HG02763 (cell line): ENCODE results near the gene SAV1.
"Not testable (repeated sequence)": the region's sequence is repeated elsewhere in the genome, so short reads cannot be mapped to it uniquely, and the experiment has no call there.

Experiments
- ATAC-seq: cut with Tn5 transposase; IDR thresholded peaks from one replicate; pipeline ENCODE4 v1.9.1; 2021; ENCODE audit warnings: mild to moderate bottlenecking, moderate library complexity; ENCODE audit not compliant: unreplicated experiment

Gene SAV1

DNA sequence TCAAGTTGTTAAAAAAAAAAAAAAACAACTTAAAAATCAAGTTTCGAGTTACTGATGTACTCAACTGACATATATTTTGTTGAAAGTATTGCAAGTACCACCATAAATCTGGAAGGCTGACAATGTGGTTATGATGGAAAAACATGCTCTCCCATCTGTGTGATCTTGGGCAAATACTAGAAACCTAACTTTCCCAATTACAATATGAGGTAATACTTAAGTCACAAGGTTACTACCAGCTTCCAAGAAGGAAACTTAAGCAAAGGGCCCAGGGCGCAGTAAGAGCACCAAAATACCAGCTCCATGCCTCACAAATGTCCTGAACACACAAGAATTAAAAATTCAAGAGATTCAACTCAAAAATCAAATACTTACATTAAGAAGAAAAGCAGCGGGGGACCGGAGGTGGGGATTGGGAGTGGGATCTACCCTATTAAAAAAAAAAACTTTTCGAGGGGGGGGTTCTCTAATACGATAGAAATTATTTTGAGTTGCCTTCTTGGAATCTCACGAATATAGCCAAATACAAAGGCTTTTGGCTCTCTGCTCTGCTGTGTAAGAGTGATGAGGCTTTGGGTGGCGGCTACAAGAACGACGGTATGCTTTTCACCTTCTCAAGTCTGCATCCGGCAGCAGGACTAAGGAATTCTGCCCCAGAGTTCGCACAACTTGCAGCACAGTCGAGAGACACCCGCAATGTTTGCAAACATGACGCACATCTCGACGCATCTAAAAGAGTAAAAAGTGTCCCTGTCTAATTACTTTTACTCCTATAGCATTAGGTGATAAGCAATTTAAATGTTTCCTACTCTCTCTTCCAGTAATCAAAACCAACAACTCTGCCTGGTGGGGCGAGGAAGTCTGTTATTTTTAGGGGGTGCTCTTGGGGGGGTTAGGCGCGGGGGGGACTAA lies 1.1 kb downstream of the SAV1 start:
- ATAC-seq, result no peak

DNA sequence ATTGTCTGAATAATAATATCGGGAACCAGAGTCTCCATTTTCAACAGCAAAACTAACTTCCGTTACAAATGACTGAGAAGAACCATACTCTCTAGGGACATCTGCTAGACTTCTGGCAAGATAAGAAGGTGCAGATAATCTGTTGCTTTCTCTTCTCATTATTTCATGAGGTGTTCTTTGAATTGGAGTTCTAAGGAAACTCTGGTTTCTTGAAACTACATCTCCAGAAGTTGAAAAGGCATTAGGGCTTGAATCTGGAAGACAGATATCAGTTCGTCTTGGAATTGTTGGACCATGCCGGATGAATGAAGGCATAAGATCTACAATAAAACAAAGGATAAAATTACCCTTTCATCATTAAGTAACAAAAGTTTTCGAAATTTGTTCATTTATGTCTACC lies 2.8 kb downstream of the SAV1 start:
- not testable (repeated sequence) for ATAC-seq

DNA sequence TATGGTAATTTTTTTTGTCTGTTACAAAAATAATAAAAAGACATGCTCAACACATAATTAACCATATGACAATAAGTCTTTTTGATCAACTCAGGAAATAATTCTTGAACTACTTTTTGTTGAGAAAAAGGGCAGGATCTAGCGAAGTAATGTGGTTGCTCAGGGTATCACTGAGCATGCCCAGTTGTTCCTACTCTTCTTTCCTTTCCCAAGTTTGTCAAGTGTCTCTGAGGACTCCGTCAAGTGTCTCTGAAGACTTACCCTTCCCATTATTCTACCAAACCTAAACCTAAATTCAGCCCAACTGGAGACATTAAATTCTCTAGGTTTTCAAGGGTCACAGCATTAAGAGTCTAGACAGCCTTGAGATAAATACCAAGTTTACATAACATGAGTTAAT lies 3.5 kb downstream of the SAV1 start:
- ATAC-seq, result not testable (repeated sequence)

DNA sequence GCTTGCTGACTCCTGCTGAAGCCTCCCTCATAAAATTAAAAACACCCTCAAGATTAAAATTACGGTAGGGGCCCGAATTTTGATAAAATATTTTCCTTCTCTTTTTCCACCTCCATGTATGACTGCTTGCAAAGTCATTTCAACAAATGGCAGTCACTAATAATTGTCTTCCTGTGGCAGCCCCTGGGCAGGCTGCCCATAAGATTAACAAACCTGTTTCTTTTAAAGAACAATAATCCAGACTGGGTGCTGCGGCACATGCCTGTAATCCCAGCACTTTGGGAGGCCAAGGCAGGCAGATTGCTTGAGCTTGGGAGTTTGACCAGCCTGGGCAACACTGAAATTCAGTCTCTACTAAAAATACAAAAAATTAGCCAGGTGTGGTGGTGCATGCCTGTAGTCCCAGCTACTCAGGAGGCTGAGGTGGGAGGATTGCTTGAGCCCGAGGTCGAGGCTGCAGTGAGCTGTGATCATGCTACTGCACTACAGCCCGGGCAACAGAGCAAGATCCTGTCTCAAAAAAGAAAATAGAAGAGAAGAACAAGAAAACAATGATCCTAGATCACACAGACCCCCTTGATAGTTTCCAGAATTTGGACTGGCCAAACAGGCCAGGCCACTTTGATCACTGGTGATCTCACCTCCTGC lies 8.7 kb downstream of the SAV1 start:
- ATAC-seq, result no peak

DNA sequence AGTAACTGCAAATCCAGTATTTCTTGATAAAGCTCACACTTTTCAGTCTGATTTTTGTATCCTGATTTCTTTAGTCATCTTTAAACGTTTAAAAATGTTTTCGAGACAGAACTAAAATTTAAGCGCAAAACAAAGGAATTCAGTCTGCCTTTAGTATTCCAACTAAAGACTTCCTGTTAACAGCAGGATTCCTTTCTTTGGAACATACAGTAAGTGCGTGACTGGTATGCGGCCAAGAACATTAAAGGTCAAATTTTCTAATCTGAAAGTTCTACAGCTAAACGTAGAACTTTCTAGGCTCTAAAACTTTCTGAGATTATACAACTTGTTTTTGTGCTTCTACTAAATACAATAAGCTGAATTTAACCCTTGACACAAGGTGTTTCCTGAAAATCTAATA lies 9.9 kb downstream of the SAV1 start:
- ATAC-seq, result no peak

DNA sequence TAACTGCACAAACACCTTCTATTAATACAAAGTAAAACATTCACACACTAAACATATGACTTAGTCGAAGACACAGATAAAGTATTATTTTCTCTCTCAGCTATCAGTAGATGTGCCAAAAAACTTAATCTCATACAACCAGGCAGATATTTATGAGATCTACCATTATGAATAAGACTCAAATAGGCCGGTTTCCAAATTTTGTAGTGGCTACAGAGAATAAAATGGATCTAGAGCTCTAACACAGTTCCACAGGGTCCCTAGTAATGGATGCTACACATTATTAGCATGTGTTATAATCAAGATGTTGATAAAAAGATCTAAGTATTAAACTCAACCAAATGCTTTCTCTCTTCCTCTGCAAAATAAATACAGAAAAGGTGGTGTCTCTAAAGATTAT lies 10.4 kb downstream of the SAV1 start:
- no peak for ATAC-seq

DNA sequence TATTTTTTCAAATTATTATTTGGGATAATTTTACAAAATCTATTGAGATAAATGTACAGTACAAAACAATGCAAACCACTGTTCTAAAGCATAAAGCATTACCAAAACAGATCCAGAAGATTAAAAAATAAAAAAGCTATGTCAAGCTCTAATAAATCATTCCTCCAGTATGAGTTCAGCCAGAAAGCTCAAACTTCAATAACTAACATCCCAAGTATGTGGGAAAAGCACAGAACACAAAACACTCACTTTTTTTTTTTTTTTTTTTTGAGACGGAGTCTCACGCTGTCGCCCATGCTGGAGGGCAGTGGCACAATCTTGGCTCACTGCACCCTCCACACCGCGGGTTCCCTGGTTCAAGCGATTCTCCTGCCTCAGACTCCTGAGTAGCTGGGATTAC lies 11.3 kb downstream of the SAV1 start:
- ATAC-seq, result no peak

DNA sequence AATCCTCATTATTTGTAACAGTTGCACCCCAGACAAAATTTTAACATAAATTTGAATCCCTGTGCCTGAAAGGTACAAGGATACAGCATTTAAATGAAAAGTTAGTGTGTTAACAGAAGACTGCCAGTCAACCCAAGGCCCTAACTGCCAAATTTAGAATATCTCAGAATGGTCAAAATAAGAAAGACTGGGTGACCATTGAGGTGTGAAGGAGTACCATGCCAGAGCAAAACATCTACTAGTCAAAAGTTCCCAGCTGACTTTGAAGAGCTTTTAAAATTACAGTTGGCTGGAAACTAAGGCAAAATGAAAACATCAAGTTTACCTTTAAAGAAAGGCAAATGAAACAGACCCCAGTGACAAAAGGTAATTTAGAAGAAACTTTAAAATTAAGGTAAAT lies 18.4 kb downstream of the SAV1 start:
- ATAC-seq, result no peak

DNA sequence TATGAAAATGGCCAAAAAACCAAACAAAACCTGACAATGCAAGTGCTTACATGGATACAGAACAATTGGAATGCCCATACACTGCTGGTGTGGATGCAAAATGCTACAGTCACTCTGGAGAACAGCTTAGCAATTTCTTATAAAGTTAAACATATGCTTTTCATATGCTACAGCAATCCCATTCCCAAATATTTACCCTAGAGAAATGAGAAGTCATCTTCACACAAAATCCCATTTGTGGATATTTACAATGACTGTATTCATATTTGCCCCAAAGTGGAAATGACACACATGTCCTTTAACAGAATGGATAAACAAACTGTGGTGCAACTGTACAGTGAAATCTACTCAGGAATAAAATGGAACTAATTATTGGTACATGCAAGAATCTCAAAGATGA lies 20.4 kb downstream of the SAV1 start:
- ATAC-seq, result no peak

DNA sequence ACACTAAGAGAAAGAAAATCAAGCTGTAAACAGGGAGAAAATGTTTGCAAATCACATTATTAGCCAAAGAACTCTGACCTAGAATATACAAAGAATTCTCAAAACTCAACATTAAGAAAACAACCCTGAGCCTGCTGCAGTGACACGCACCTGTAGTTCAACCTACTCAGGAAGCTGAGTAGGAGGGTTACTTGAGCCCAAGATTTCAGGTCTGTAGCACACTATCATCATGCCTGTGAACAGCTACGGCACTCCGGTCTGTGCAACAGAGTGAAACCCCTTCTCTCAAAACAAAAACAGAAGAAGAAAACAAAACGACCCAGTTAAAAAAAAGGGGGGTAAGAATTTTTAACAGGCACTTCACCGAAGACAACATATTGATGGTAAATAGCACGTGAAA lies 20.8 kb downstream of the SAV1 start:
- peak; percentile 90 for ATAC-seq

DNA sequence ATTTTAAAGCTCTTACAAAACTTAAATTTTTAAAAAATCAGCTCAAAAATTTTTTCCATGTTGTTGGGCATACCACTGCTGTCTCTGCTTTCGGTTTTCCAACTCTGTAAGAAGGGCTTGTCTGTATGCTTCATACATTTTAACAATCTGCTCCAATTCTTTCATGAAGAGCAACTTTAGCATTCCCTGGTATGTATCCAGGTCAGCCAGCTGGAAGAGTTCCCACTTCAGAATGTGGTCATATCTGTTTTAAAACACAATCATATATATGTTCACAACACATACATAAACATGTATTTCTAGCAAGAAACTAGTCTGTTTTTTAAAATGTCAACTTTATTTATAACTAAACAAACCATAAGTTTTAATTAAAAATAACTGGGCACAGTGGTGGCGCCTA lies 33.0 kb downstream of the SAV1 start:
- no peak for ATAC-seq

DNA sequence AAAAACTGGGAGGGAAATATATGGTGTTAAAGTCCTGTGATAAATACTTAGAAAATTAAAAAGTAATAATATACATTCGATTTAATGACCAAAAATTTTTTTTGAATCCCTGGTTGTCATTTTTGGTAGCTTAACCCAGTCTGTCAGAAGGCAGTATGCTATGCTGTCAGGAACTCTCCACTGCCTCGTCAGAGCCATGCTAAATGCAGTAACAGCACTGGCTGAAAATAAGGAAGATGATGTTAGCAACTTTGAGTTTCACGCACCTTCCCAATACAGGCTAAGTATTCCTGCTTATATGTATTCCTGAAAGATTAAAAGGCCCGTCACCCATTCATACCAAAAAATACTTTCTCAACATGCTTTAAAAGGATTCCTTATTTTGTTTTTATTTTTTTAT lies 34.2 kb downstream of the SAV1 start:
- ATAC-seq, result no peak

DNA sequence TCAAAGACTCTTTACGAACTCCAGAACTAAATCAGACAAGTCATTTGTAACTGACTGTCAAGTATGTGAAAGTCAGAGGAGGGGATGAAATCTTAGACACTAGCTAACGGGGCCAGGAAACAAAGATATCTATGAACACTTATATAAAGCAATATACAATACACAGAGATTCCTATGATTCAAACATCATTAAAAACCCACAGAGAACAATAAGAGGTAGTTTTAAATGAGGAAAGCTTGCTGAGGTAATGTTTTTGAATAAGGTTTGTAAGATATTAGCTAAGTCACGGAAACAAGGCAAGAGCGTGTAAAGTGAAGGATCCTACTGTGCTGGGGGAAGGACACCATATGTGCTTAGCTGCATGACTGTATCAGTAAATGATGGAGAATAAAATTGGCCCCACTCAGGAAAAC lies 36.7 kb downstream of the SAV1 start:
- no peak for ATAC-seq

DNA sequence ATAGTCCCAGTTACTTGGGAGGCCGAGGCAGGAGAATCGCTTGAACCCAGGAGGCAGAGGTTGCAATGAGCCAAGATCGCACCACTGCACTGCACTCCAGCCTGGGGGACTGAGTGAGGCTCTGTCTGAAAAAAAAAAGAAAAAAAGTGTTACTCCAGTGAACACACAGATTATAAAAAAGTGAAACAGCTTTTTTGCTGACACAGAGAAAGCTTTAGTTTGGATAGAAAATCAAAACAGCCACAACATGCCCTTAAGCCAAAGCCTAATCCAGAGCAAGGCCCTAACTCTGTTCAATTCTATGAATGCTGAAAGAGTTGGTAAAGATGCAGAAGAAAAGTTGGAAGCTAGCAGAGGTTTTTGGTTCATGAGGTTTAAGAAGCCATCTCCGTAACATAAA lies 43.2 kb downstream of the SAV1 start:
- ATAC-seq, result not testable (repeated sequence)

DNA sequence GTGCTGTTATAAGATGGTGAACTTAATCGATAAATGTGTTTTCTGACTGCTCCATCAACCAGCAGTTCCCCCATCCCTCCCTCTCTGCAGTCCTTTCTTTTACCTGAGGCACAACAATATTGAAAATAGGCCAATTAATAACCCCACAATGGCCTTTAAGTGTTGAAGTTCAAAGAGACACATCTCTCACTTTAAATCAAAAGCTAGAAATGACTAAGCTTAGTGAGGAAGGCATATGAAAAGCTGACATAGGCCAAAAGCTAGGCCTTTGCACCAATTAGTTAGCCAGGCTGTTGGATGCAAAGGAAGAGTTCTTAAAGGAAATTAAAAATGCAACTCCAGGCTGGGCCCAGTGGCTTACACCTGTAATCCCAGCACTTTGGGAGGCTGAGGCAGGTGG lies 43.7 kb downstream of the SAV1 start:
- ATAC-seq, result no peak

DNA sequence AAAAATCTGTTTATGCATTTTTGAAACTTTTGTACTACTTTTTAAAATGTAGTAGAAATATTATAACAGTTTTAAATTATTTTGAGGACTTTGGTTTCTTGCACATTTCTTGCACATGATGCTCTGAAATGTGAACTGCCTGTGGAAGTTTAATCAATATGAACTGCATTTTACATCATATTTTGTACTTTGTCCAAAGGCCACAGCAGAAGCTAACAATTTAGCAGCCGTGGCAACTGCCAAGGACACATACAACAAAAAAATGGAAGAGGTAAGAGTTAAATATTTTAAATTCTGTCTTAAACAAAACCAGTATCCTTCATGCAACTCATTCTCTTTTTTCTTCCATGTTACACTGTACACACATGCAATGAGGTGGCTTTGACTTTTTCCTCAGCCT lies 45.1 kb downstream of the SAV1 start:
- ATAC-seq, result no peak

DNA sequence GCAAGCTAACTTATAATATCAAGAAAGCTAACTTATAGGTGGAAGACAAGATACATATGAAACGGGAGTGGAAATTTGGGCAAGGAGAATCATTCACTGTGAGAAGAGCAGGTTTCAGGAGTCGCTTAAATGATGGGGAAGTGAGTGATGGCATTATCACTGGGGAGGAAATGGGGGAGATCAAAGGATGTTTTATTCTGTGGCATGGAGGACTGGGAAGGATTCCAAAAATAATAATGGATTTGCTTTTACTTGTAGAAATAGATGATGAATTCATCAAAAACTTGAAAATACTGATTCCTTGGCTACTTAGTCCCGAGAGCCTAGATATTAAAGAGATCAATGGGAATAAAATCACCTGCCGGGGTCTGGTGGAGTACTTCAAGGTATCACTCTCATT lies 47.8 kb downstream of the SAV1 start:
- ATAC-seq, result no peak

DNA sequence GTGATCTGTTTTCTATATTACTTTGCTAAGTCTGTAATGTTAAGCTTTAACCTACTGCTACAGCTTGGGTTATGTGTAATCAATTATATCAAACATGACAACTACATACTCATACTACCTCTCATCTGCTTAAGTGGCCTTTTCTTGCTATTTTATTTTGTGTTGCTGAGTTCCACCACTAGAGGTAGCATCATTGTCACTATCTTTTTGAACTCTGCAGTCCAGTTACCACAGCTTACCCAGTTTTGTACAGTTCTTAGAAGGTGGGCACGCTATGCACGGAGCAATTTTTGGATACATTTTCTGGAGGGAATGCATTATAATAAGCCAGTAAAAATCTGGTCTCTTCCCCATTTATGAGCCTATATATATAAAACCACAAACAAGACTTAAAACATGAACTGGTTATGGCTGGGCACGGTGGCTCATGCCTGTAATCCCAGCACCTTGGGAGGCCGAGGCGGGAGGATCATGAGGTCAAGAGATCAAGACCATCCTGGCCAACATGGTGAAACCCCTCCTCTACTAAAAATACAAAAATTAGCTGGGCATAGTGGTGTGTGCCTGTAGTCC lies 48.5 kb downstream of the SAV1 start:
- ATAC-seq, result no peak

DNA sequence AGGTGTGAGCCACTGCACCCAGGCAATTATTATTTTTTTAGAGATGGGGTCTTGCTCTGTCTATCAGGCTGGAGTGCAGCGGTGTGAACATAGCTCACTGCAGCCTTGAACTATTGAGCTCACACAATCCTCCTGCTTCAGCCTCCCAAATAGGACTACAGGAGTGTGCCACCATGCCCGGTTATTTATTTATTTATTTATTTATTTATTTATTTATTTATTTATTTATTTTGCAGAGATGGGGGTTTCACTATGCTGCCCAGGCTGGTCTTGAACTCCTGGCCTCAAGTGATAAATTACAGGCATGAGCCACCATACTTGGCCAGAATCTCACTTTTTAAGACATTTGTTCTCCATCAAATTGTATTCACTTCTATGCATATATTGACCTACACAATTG lies 51.8 kb downstream of the SAV1 start:
- no peak for ATAC-seq

DNA sequence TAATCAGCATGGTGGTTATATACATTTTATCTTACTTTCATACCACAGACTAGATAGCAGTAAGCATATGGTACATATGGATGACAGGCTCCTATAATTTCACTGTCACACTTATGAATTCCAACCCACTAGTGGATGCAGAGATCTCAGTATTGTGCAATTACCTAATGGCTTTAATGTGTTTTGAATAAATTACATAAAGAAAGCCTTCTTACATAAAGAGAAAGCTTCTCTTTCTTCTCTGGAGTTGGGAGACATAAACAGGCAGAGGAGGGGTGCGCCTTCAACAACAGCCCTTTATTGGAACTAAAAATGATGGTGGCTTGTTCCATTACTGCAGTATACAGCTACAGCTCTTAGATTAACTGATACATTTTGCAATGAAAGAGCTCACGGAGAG lies 52.6 kb downstream of the SAV1 start:
- ATAC-seq, result no peak

DNA sequence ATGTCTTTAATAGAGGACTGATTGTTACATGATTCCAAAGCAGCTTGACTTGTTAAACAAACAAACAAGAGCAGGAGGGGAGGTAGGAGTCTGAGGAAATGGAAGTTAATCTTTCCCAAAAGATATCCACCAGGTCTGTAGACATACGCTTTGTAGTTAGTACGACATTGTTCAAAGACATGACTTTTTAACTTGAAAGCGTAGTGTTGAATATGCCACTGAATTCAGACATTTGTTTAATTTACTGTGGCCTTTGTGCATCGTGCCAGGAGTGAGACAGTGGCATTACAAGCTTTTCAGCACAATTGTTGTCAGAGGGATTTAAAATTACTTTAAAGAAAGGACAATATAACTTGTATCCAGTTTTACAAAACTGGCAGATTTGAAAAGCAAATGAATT lies 53.0 kb downstream of the SAV1 start:
- ATAC-seq, result no peak

DNA sequence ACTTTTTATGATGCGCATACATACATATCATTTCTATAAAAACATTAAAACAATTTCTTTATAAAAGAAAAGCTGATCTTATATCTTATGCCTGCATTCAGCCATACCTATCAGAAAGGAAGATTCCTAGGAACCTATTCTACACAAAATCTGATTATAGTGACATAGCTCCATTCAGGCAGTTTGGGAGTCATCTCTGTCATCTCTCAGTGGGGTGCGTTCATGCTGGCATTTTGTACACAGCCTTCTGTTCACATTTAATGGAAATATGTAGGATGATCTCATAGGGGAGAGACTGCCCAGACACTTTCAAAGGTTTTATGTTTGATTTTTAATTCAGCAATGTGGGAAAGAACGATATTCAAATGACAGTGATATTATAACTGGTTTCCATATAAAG lies 55.3 kb downstream of the SAV1 start:
- no peak for ATAC-seq
